Choroid plexus epithelial cell (primary cell): ENCODE data around the gene TLR10.
A peak's percentile ranks its signal among the peaks of the same experiment; 100 is the strongest.

Experiments
- DNase-seq: peaks from one replicate; pipeline ENCODE4 v3.0.0-alpha.2; 2010; ENCODE audit warnings: low read depth
- H3K4me3 ChIP-seq: 2 replicates; pipeline ENCODE4 v1.5.1; 2011; ENCODE audit warnings: low read depth, mild to moderate bottlenecking, control low read depth, low read length, moderate library complexity
- CTCF ChIP-seq: conservative IDR thresholded peaks from 2 replicates; pipeline ENCODE4 v1.5.1; 2011; ENCODE audit warnings: low read depth, mild to moderate bottlenecking, control low read depth, inconsistent platforms, low read length, moderate library complexity

The TLR10 gene

GRCh38 chr4:38730493-38730829, 52.3 kb downstream of the TLR10 start:
- no peak for DNase-seq
- TF ChIP-seq CTCF, result no peak
- no peak overlapping the region for H3K4me3 ChIP-seq

DNA sequence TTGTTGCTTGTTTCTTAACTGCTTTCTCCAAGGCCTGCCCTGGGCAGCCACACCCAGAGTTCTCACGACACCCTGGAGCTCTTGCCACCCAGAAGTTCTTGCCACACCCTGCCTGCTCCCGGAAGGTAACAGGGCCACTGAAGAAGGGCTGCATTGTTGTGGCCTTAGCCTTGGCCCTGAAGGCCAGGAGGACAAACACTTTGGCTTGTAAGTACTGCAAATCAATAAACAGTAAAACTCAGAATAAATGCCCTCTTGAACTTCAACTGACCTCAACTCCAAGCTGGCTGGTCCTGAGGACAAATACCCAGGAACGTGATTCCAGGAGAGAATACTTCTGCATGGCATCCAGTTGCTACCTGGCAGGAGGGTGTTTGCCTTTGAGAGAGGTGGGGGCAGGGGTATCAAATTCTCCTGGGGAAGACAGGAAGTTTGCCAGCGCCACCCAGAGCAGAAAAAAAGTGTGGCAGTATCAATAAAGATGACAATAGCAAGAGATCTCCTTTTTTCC, 54.1 kb downstream of the TLR10 start:
- H3K4me3 ChIP-seq, result no peak overlapping the region
- peak; percentile 4 for TF ChIP-seq CTCF
- DNase-seq, result no peak

GRCh38 chr4:38724475-38724808, 58.3 kb downstream of the TLR10 start:
- H3K4me3 ChIP-seq, result no peak overlapping the region
- TF ChIP-seq CTCF, result no peak
- DNase-seq, result no peak

DNA sequence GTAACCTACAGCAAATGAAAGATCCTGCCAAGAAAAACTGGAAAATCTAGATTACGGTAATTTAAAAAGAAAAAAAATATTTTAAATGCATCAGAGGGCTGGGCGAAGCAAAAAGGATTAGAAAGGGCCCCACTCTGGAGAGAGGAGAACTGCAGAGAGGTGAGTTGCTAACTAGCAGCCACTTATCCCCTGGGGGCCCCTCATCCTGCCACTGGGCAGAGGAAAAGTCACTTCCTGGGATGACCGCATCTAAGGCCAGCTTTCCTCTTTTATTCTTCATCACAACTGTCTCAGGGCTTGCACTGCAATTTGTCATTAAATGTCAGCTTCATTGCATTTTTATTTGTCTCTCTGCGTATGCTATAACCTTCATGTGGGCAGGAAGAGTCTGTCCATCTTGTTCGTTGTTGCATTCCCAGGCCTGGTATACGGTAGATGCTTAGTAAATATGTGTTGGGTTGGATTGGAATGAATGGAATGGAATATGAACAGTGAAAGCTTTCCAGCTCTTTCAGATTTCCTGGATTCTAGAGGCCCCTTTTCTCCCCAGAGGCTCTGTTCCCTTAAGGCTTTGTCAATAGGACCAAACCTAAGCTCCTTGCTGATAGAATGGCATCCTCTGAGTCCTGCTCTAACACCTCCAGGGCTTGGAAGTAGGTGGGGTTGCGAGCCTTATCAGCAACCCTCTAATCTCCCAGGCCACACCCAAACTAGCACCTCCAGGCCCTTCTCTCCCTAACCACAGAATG, 58.9 kb downstream of the TLR10 start:
- no peak for TF ChIP-seq CTCF
- H3K4me3 ChIP-seq, result no peak overlapping the region
- DNase-seq, result no peak

- no peak for TF ChIP-seq CTCF
- no peak for DNase-seq
- H3K4me3 ChIP-seq, result no peak overlapping the region
Observed at GRCh38 chr4:38723114-38723513, 59.7 kb downstream of the TLR10 start.
